Measurements from ENCODE around the gene LYSMD3.

LYSMD3 gene

DNA sequence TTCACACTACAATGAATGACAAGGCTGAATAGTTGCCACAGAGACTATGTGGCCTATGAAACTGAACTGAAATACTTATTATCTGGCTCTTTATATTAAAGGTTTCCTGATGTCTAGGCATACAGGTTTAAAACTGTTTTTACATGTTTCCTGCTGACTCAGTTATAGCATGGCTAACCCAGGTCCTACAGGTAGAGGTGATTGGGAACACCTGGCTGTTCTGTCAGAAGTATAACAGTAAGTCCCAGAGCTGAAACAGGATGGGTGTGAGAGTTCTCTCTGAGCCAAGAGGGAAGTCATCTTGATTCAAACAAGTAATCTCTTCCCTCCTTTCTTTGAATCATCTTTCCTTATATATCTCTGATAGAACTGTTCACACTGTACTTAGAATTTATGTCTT, 24.3 kb upstream of the LYSMD3 start:
- Histone ChIP-seq H3K4me3 (ENCODE audit: low read depth, low read length) (no peak overlapping the region), H3K9me3 (ENCODE audit: severe bottlenecking) (no peaks in the 10 kb centered on the region), H3K36me3 (no peaks in the 10 kb centered on the region; the same call in 1 of the 2 replicates), H3K27ac (no peak overlapping the region), H3K27me3 (ENCODE audit: insufficient read depth, low read depth, severe bottlenecking) (no peaks in the 10 kb centered on the region)
- TF ChIP-seq, protein P1, sequence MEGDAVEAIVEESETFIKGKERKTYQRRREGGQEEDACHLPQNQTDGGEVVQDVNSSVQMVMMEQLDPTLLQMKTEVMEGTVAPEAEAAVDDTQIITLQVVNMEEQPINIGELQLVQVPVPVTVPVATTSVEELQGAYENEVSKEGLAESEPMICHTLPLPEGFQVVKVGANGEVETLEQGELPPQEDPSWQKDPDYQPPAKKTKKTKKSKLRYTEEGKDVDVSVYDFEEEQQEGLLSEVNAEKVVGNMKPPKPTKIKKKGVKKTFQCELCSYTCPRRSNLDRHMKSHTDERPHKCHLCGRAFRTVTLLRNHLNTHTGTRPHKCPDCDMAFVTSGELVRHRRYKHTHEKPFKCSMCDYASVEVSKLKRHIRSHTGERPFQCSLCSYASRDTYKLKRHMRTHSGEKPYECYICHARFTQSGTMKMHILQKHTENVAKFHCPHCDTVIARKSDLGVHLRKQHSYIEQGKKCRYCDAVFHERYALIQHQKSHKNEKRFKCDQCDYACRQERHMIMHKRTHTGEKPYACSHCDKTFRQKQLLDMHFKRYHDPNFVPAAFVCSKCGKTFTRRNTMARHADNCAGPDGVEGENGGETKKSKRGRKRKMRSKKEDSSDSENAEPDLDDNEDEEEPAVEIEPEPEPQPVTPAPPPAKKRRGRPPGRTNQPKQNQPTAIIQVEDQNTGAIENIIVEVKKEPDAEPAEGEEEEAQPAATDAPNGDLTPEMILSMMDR (IDR thresholded peaks at IDR 0.05; ENCODE audit: low read depth, low read length) = no peak
- no peak for DNase-seq

DNA sequence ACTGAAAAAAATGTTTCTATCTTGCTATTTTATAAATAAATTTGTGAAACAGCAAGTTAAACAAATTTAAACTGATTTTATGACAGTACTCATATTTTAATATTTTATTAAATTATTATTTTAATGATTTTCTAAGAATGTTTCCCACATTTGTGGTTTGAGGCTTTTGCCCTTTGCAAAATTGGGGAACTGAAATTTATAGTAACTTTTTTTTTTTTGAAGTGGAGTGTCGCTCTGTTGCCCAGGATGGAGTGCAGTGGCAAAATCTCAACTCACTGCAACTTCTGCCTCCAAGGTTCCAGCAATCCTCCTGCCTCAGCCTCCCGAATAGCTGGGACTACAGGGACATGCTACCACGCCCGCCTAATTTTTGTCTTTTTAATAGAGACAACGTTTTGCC, 22.0 kb upstream of the LYSMD3 start:
- no peak for DNase-seq

DNA sequence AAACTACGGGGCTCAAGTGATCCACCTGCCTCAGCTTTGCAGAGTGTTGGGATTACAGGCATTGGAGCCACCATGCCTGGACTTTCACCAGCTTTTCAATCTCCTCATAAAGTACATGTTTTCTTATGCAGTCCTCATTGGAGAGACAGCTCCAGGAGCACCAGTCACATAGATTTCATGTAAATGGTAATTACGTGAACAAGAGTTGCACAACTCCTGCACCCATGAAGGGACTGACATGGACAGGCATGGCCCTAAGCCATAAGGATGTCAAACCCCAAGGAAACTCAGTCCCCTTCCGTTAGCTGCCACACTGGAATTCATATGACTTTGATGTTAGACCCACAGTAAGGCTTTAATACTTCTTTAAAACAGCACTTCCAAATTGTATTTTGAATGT, 21.6 kb upstream of the LYSMD3 start:
- TF ChIP-seq, protein P1 (IDR thresholded peaks at IDR 0.05; ENCODE audit: low read depth, low read length) = no peak
- H3K27ac ChIP-seq = no peak overlapping the region

More for the DNA sequence above, 22.0 kb upstream of the LYSMD3 start:
- Histone ChIP-seq H3K9me3 (ENCODE audit: severe bottlenecking) (no peaks in the 10 kb centered on the region), H3K27me3 (ENCODE audit: insufficient read depth, low read depth, severe bottlenecking) (no peaks in the 10 kb centered on the region), H3K4me3 (ENCODE audit: low read depth, low read length) (no peak overlapping the region), H3K36me3 (no peaks in the 10 kb centered on the region), H3K27ac (no peak overlapping the region)
- TF ChIP-seq, protein P1 (IDR thresholded peaks at IDR 0.05; ENCODE audit: low read depth, low read length) = no peak

DNA sequence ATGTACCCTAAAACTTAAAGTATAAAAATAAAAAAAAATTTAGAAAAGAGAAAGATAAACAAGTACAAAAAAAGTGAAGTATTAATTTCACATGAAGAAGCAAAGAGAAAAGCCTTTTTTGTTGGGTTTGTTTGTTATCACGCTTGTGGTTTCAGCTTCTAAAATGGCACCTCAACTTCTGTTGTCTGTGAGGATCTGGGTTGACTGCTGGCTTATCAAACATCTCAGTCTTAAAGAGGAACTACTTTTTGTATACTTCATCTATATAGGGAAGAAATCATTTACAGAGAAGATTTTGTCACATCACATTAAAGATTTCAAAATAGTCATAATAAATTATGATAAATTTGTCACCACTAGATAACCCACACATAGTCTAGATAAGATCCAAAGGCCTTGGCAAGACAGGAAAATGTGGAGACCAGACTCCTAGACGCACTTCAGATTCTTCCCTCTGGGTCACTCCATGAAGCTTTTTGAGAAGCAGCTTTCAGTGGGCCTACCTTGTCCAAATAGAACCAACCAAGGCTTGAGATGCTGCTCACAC, 20.4 kb upstream of the LYSMD3 start:
- no peak for DNase-seq
- H3K27me3 ChIP-seq (ENCODE audit: insufficient read depth, low read depth, severe bottlenecking) = no peaks in the 10 kb centered on the region
- no peaks in the 10 kb centered on the region for H3K36me3 ChIP-seq
- TF ChIP-seq, protein P1 (IDR thresholded peaks at IDR 0.05; ENCODE audit: low read depth, low read length) = no peak
- no peaks in the 10 kb centered on the region for H3K9me3 ChIP-seq (ENCODE audit: severe bottlenecking)
- H3K4me3 ChIP-seq (ENCODE audit: low read depth, low read length) = no peak overlapping the region
- H3K27ac ChIP-seq = no peak overlapping the region

More for the DNA sequence above, 21.6 kb upstream of the LYSMD3 start:
- no peak overlapping the region for H3K4me3 ChIP-seq (ENCODE audit: low read depth, low read length)
- no peaks in the 10 kb centered on the region for H3K36me3 ChIP-seq
- DNase-seq = no peak
- no peaks in the 10 kb centered on the region for H3K9me3 ChIP-seq (ENCODE audit: severe bottlenecking)
- H3K27me3 ChIP-seq (ENCODE audit: insufficient read depth, low read depth, severe bottlenecking) = no peaks in the 10 kb centered on the region

DNA sequence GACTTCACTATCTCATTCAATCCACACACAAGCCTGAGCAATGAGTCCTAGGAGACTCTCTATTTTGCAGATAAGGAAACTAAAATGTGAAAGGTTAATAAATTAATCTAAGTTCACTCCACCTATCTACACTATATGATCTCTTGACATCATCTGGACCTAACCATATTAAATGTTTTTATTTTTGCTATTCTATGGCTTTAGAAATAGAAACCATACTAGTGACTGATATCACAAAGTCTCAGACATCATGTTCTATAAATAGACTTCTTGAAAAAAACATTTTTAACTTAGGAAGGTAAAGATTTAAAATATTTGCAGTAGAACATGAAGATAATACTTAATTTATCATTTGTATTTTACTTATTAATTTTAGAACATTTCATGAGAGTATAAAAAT, 19.8 kb upstream of the LYSMD3 start:
- H3K27ac ChIP-seq = no peak overlapping the region
- H3K4me3 ChIP-seq (ENCODE audit: low read depth, low read length) = no peak overlapping the region
- H3K36me3 ChIP-seq = no peaks in the 10 kb centered on the region
- H3K9me3 ChIP-seq (ENCODE audit: severe bottlenecking) = no peaks in the 10 kb centered on the region
- TF ChIP-seq, protein P1 (IDR thresholded peaks at IDR 0.05; ENCODE audit: low read depth, low read length) = no peak
- no peak for DNase-seq
- no peaks in the 10 kb centered on the region for H3K27me3 ChIP-seq (ENCODE audit: insufficient read depth, low read depth, severe bottlenecking)

DNA sequence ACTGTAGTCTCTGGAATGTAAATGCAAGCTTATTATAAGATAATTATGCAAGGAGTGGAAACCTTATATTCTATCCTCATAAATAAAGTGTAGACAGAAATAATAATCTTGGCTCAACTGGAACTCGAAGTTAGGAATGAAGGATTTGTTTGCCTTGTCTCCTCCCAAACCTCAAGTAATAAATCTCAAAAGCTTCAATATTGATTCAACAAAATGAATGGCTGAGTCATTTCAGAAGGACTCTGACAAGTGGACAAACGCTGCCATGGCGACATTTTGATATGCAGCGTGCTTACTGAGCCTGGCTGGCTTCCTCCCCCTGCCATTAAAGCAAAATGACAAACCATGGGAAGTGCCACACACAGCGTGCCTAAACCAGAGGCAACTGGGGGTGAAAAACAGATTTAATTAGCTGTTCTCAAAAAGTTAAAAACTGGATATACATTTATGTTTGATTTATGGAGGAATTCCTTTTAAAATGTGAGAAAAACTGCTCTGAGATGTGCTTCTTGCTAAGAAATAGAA, 18.7 kb upstream of the LYSMD3 start:
- no peaks in the 10 kb centered on the region for H3K36me3 ChIP-seq
- no peak overlapping the region for H3K4me3 ChIP-seq (ENCODE audit: low read depth, low read length)
- no peak for DNase-seq
- no peaks in the 10 kb centered on the region for H3K27me3 ChIP-seq (ENCODE audit: insufficient read depth, low read depth, severe bottlenecking)
- H3K27ac ChIP-seq = no peak overlapping the region
- H3K9me3 ChIP-seq (ENCODE audit: severe bottlenecking) = no peaks in the 10 kb centered on the region
- TF ChIP-seq, protein P1 (IDR thresholded peaks at IDR 0.05; ENCODE audit: low read depth, low read length) = no peak
